Endothelial cell of umbilical vein (primary cell): ENCODE measurements around the gene KCNQ2. TPM values are rescaled to one million over a fixed set of nuclear protein-coding genes. Genes with fewer than 3 reads are reported as not detected.

Source experiments
- BruUV-seq: library from RNA; stranded (reverse); fragments of 400-500 nt; replicated peaks from 2 replicates; lab custom pipeline; 2021; lab: Mats Ljungman, UMichigan
- CTCF ChIA-PET: fragments of 300-600, 350-600 bp; sonication (Branson Sonifier 250); formaldehyde crosslinking; loops from one replicate; lab custom pipeline; 2021; ENCODE audit warnings: antibody characterized with exemption, inconsistent platforms; lab: Charles Lee
- POLR2A ChIA-PET: fragments of 300-600, 350-600 bp; sonication (Branson Sonifier 250); formaldehyde crosslinking; loops from one replicate; lab custom pipeline; 2021; ENCODE audit warnings: antibody characterized with exemption, inconsistent platforms; lab: Charles Lee
- DNase-seq: peaks from one replicate; pipeline ENCODE4 v3.0.0-alpha.2; 2011; ENCODE audit warnings: low read depth, low spot score
- FAIRE-seq: peaks from 2 replicates; lab custom pipeline; 2011; peaks lifted over from hg19 to GRCh38; lab: Jason Lieb, UNC
- H2AFZ ChIP-seq: 2 replicates; pipeline ENCODE4 v1.6.0; 2012; ENCODE audit warnings: low read depth, low read length, control low read depth, inconsistent platforms
- H3K27ac ChIP-seq: 2 replicates; pipeline ENCODE4 v1.5.1; 2011; ENCODE audit warnings: low read depth, mild to moderate bottlenecking, control low read depth, low read length, moderate library complexity; ENCODE audit not compliant: insufficient read depth
- H3K27me3 ChIP-seq, 2 experiments: 2 replicates each; pipeline versions ENCODE4 v1.6.0 to v1.6.1; 2011; ENCODE audit warnings: low read length in 2 of 2, mixed read lengths in 1 of 2; ENCODE audit not compliant: control insufficient read depth in 2 of 2, insufficient read depth in 2 of 2
- H3K36me3 ChIP-seq, 2 experiments: 2 replicates in 1 of 2; 3 replicates in 1 of 2; pipeline ENCODE4 v1.5.1; 2011; ENCODE audit warnings: low read length in 2 of 2, mild to moderate bottlenecking in 1 of 2, moderate library complexity in 1 of 2; ENCODE audit not compliant: control insufficient read depth in 2 of 2, insufficient read depth in 2 of 2; ENCODE audit errors: extremely low read depth in 1 of 2
- H3K4me1 ChIP-seq: 3 replicates; pipeline ENCODE4 v1.5.1; 2011; ENCODE audit warnings: mild to moderate bottlenecking, low read length; ENCODE audit not compliant: control insufficient read depth, insufficient read depth; ENCODE audit errors: extremely low read depth
- H3K4me2 ChIP-seq: 2 replicates; pipeline ENCODE4 v1.6.1; 2011; ENCODE audit warnings: low read length, control low read depth, mixed read lengths; ENCODE audit not compliant: insufficient read depth
- H3K4me3 ChIP-seq, 3 experiments: fragments of 200-600 bp in 1 of 3; sonication (generic), shearing (Covaris generic) in 1 of 3; replicated peaks in 1 of 3; 2 replicates each; pipeline ENCODE4 v1.5.1; 2011 to 2016; ENCODE audit warnings: control low read depth in 3 of 3, low read length in 3 of 3, mild to moderate bottlenecking in 2 of 3, inconsistent platforms in 1 of 3, low read depth in 1 of 3, moderate library complexity in 1 of 3; ENCODE audit not compliant: insufficient read depth in 1 of 3
- H3K79me2 ChIP-seq: 2 replicates; pipeline ENCODE4 v1.6.0; 2012; ENCODE audit warnings: low read length, inconsistent platforms; ENCODE audit not compliant: control insufficient read depth, insufficient read depth
- H3K9ac ChIP-seq: replicated peaks from 2 replicates; pipeline ENCODE3; 2011; ENCODE audit warnings: low read length, control low read depth; ENCODE audit not compliant: insufficient read depth; ENCODE audit errors: extremely low read depth
- H3K9me1 ChIP-seq: replicated peaks from 3 replicates; pipeline ENCODE4 v1.6.0; 2011; ENCODE audit warnings: mild to moderate bottlenecking, low read length; ENCODE audit not compliant: control insufficient read depth, insufficient read depth; ENCODE audit errors: extremely low read depth
- H3K9me3 ChIP-seq: replicated peaks from 2 replicates; pipeline ENCODE4 v1.5.1; 2012; ENCODE audit warnings: low read length, inconsistent platforms; ENCODE audit not compliant: control insufficient read depth, insufficient read depth
- H4K20me1 ChIP-seq: replicated peaks from 2 replicates; pipeline ENCODE3; 2011; ENCODE audit warnings: mild to moderate bottlenecking, low read length; ENCODE audit not compliant: control insufficient read depth, insufficient read depth; ENCODE audit errors: extremely low read depth
- EZH2 ChIP-seq: IDR thresholded peaks from 2 replicates; pipeline ENCODE4 v1.6.1; 2012; ENCODE audit warnings: borderline replicate concordance, low read depth, mild to moderate bottlenecking, moderate library complexity, low read length, inconsistent platforms; ENCODE audit not compliant: severe bottlenecking
- FOS ChIP-seq: IDR thresholded peaks from 2 replicates; pipeline ENCODE4 v1.6.1; 2011; ENCODE audit warnings: mild to moderate bottlenecking, low read length, moderate library complexity, borderline replicate concordance; ENCODE audit not compliant: insufficient read depth
- GATA2 ChIP-seq: IDR thresholded peaks from 2 replicates; pipeline ENCODE4 v1.7.0; 2011; ENCODE audit warnings: low read depth, mild to moderate bottlenecking, moderate library complexity, mixed read lengths, low read length; ENCODE audit not compliant: insufficient read length, insufficient read depth
- JUN ChIP-seq: IDR thresholded peaks from 2 replicates; pipeline ENCODE4 v1.6.1; 2011; ENCODE audit warnings: borderline replicate concordance, low read depth; ENCODE audit not compliant: insufficient read length, insufficient read depth
- MYC ChIP-seq: IDR thresholded peaks from one replicate; pipeline ENCODE4 v1.6.1; 2011; ENCODE audit warnings: mild to moderate bottlenecking, low read depth, low read length
- POLR2A ChIP-seq: IDR thresholded peaks from 2 replicates; pipeline ENCODE4 v1.6.1; 2012; ENCODE audit warnings: low read depth, mild to moderate bottlenecking, control low read depth, low read length
- POLR2AphosphoS5 ChIP-seq: IDR thresholded peaks from 2 replicates; pipeline ENCODE4 v1.6.1; 2012; ENCODE audit warnings: low read depth, mild to moderate bottlenecking, control low read depth, low read length, moderate library complexity; ENCODE audit not compliant: insufficient read depth
- dilution Hi-C: fragments of 300-500 bp; cut with MboI; formaldehyde crosslinking; loops from one replicate; pipeline ENCODE4 v1.15.0; 2019; ENCODE audit warnings: low sequenced_read_pairs; ENCODE audit not compliant: extremely low pct_ligation_motif_present
- intact Hi-C: fragments of 100-400 bp; cut with micrococcal nuclease; formaldehyde crosslinking; loops from one replicate; pipeline ENCODE4 v1.10.0; 2022
- polyA plus RNA-seq, 4 experiments: library from polyadenylated mRNA; depleted of rRNA in 3 of 4; stranded (reverse) in 3 of 4; unstranded in 1 of 4; fragments of >200 nt; gene quantifications; 2 replicates each; pipeline versions ENCODE4 v1.2.1 to v1.2.3, GENCODE V29; 2011 to 2012; ENCODE audit warnings: missing spikeins in 1 of 4
- total RNA-seq: library from RNA; stranded (reverse); gene quantifications from 2 replicates; pipeline ENCODE4 v1.2.3, GENCODE V29; 2021
- TF ChIP-seq, protein P1 (sequence below): IDR thresholded peaks from 2 replicates; pipeline ENCODE4 v1.6.1; 2011; ENCODE audit not compliant: insufficient read depth, insufficient read length
- TF ChIP-seq, protein P2 (sequence below), 2 donors: IDR thresholded peaks; 1 replicate in 1 of 2; 2 replicates in 1 of 2; pipeline ENCODE4 v1.5.1; 2011; ENCODE audit warnings: low read length in 2 of 2, mild to moderate bottlenecking in 2 of 2, moderate library complexity in 2 of 2, control low read depth in 1 of 2, inconsistent platforms in 1 of 2, low read depth in 1 of 2; ENCODE audit not compliant: insufficient read depth in 1 of 2; ENCODE audit errors: extremely low read depth in 1 of 2

KCNQ2 gene
- total and polyA plus RNA-seq, 2 donors (not counting 3 experiments of a cell fraction or from before 2014, with no cell fraction given): not detected

GRCh38 chr20:63468421-63468820, 4.0 kb downstream of the KCNQ2 start:
- ChIA-PET CTCF (interaction anchor here (1.4 kb wide), 1 partner anchor 70 kb away, joined by 3 read pairs; no protein-coding TSS in a partner anchor), POLR2A (no interaction called here)
- FAIRE-seq (no peak), DNase-seq (no peak)
- H3K79me2 ChIP-seq: no peaks in the 10 kb centered on the region
- intact Hi-C loops: no loop called here
- no peak overlapping the region for H3K4me3 ChIP-seq
- no peaks in the 10 kb centered on the region for H4K20me1 ChIP-seq
- H3K4me2 ChIP-seq: no peak overlapping the region
- H3K36me3 ChIP-seq: no peaks in the 10 kb centered on the region
- no peaks in the 10 kb centered on the region for H3K9me1 ChIP-seq
- H2AFZ ChIP-seq: no peak overlapping the region
- no peaks in the 10 kb centered on the region for H3K9me3 ChIP-seq
- peaks cover 15 to 18% of the 10 kb centered on the region in 2 experiments for H3K27me3 ChIP-seq
- H3K27ac ChIP-seq: no peak overlapping the region
- TF ChIP-seq FOS: no peak
- TF ChIP-seq, protein P1, sequence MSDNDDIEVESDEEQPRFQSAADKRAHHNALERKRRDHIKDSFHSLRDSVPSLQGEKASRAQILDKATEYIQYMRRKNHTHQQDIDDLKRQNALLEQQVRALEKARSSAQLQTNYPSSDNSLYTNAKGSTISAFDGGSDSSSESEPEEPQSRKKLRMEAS: no peak
- TF ChIP-seq, protein P2, sequence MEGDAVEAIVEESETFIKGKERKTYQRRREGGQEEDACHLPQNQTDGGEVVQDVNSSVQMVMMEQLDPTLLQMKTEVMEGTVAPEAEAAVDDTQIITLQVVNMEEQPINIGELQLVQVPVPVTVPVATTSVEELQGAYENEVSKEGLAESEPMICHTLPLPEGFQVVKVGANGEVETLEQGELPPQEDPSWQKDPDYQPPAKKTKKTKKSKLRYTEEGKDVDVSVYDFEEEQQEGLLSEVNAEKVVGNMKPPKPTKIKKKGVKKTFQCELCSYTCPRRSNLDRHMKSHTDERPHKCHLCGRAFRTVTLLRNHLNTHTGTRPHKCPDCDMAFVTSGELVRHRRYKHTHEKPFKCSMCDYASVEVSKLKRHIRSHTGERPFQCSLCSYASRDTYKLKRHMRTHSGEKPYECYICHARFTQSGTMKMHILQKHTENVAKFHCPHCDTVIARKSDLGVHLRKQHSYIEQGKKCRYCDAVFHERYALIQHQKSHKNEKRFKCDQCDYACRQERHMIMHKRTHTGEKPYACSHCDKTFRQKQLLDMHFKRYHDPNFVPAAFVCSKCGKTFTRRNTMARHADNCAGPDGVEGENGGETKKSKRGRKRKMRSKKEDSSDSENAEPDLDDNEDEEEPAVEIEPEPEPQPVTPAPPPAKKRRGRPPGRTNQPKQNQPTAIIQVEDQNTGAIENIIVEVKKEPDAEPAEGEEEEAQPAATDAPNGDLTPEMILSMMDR (IDR thresholded peaks at IDR 0.05; ENCODE audit: extremely low read depth in 1 of 2, insufficient read depth in 1 of 2, low read depth in 1 of 2, low read length in 2 of 2): no peak
- TF ChIP-seq POLR2A: no peak
- TF ChIP-seq POLR2AphosphoS5: no peak
- TF ChIP-seq GATA2: no peak
- TF ChIP-seq MYC: no peak
- TF ChIP-seq EZH2: no peak
- no peak for TF ChIP-seq JUN
- no peak overlapping the region for H3K9ac ChIP-seq
- dilution Hi-C loops: no loop called here
- no TSS peak for BruUV-seq
- H3K4me1 ChIP-seq: no peaks in the 10 kb centered on the region
